Stimulated activated CD8-positive, alpha-beta memory T cell treated with anti-CD3 and anti-CD28 coated beads, Interleukin-12 subunit alpha, Interleukin-12 subunit beta, amount 100 ng/mL, for 24 hours (primary cell): Measurements from ENCODE around the gene CACUL1.
"Not testable (repeated sequence)": the region's sequence is repeated elsewhere in the genome, so short reads cannot be mapped to it uniquely, and the experiment has no call there.

Experiments used
- DNase-seq: peaks from one replicate; pipeline ENCODE4 v3.0.0-alpha.2; 2020; ENCODE audit errors: extremely low read depth

The CACUL1 gene

GRCh38 chr10:118754556-118755423, at the start of gene CACUL1:
Gene CACUL1, minus strand, starts transcription at chr10:118754970. Its CDS starts 208 bp downstream, at chr10:118754762.
- DNase-seq = peak; percentile 99

GRCh38 chr10:118804262-118804773, 49.5 kb upstream of the CACUL1 start:
- no peak for DNase-seq

- no peak for DNase-seq
Measured at GRCh38 chr10:118802126-118802793, 47.5 kb upstream of the CACUL1 start.

GRCh38 chr10:118800920-118801319, 46.1 kb upstream of the CACUL1 start:
- DNase-seq = no peak

GRCh38 chr10:118799777-118800176, 45.0 kb upstream of the CACUL1 start:
- DNase-seq = no peak

GRCh38 chr10:118798231-118798662, 43.5 kb upstream of the CACUL1 start:
- no peak for DNase-seq

GRCh38 chr10:118794971-118795370, 40.2 kb upstream of the CACUL1 start:
- DNase-seq = not testable (repeated sequence)

- no peak for DNase-seq
Measured at GRCh38 chr10:118793545-118793944, 38.8 kb upstream of the CACUL1 start.

GRCh38 chr10:118792526-118792925, 37.8 kb upstream of the CACUL1 start:
- DNase-seq = no peak

- no peak for DNase-seq
Measured at GRCh38 chr10:118790058-118790457, 35.3 kb upstream of the CACUL1 start.

- no peak for DNase-seq
Measured at GRCh38 chr10:118785551-118785950, 30.8 kb upstream of the CACUL1 start.

- DNase-seq = no peak
Measured at GRCh38 chr10:118783776-118784545, 29.2 kb upstream of the CACUL1 start.

- DNase-seq = not testable (repeated sequence)
Measured at GRCh38 chr10:118782916-118783465, 28.2 kb upstream of the CACUL1 start.

- no peak for DNase-seq
Measured at GRCh38 chr10:118781541-118781940, 26.8 kb upstream of the CACUL1 start.

GRCh38 chr10:118778727-118779126, 24.0 kb upstream of the CACUL1 start:
- DNase-seq = no peak

GRCh38 chr10:118776960-118777359, 22.2 kb upstream of the CACUL1 start:
- no peak for DNase-seq

- DNase-seq = no peak
Measured at GRCh38 chr10:118776033-118776432, 21.3 kb upstream of the CACUL1 start.

GRCh38 chr10:118775478-118775877, 20.7 kb upstream of the CACUL1 start:
- no peak for DNase-seq

GRCh38 chr10:118773041-118773440, 18.3 kb upstream of the CACUL1 start:
- no peak for DNase-seq

GRCh38 chr10:118771976-118772375, 17.2 kb upstream of the CACUL1 start:
- no peak for DNase-seq

GRCh38 chr10:118769898-118770600, 15.3 kb upstream of the CACUL1 start:
- DNase-seq = no peak
